Neuronal stem cell (in vitro differentiated cells): ENCODE measurements around the gene NPIPA8.
"Not testable (repeated sequence)": the region's sequence is repeated elsewhere in the genome, so short reads cannot be mapped to it uniquely, and the experiment has no call there.

Experiments
- DNase-seq: peaks from one replicate; pipeline ENCODE4 v3.0.0-alpha.2; 2013; ENCODE audit warnings: low spot score
- H2AFZ ChIP-seq: one replicate; pipeline ENCODE4 v1.6.1; 2013; ENCODE audit warnings: mild to moderate bottlenecking, low read length, inconsistent platforms
- H2AK5ac ChIP-seq: 2 replicates; pipeline ENCODE4 v1.6.1; 2013; ENCODE audit warnings: low read depth, mild to moderate bottlenecking, inconsistent platforms, low read length, moderate library complexity, mixed read lengths
- H2BK120ac ChIP-seq: 2 replicates; pipeline ENCODE4 v1.6.1; 2013; ENCODE audit warnings: low read depth, mild to moderate bottlenecking, inconsistent platforms, low read length, moderate library complexity, mixed read lengths
- H2BK12ac ChIP-seq: one replicate; pipeline ENCODE4 v1.6.1; 2013; ENCODE audit warnings: low read length, inconsistent platforms
- H2BK15ac ChIP-seq: 2 replicates; pipeline ENCODE4 v1.6.1; 2013; ENCODE audit warnings: mild to moderate bottlenecking, low read length, inconsistent platforms, mixed read lengths
- H2BK5ac ChIP-seq: one replicate; pipeline ENCODE4 v1.6.1; 2013; ENCODE audit warnings: inconsistent platforms, mild to moderate bottlenecking, low read length, moderate library complexity
- H3K14ac ChIP-seq: one replicate; pipeline ENCODE4 v1.6.1; 2013; ENCODE audit warnings: low read length, inconsistent platforms
- H3K18ac ChIP-seq: 2 replicates; pipeline ENCODE4 v1.6.1; 2013; ENCODE audit warnings: low read length, inconsistent platforms
- H3K23ac ChIP-seq: 2 replicates; pipeline ENCODE4 v1.6.1; 2013; ENCODE audit warnings: low read depth, mild to moderate bottlenecking, mixed read lengths, low read length, inconsistent platforms; ENCODE audit not compliant: poor library complexity
- H3K27ac ChIP-seq: replicated peaks from 3 replicates; pipeline ENCODE4 v1.5.1; 2013; ENCODE audit warnings: low read length, inconsistent platforms
- H3K27me3 ChIP-seq, 3 experiments: 2 replicates each; pipeline ENCODE4 v1.6.1; 2013; ENCODE audit warnings: low read length in 3 of 3, mild to moderate bottlenecking in 2 of 3, inconsistent platforms in 1 of 3, low read depth in 1 of 3, mixed read lengths in 1 of 3, moderate library complexity in 1 of 3; ENCODE audit not compliant: control insufficient read depth in 3 of 3, insufficient read depth in 3 of 3
- H3K36me3 ChIP-seq, 2 donors: replicated peaks in 1 of 2; 2 replicates each; pipeline ENCODE4 v1.6.1; 2013; ENCODE audit warnings: low read length in 2 of 2; ENCODE audit not compliant: control insufficient read depth in 2 of 2, insufficient read depth in 2 of 2
- H3K4ac ChIP-seq: 2 replicates; pipeline ENCODE4 v1.6.1; 2013; ENCODE audit warnings: inconsistent platforms, mild to moderate bottlenecking, low read length, moderate library complexity
- H3K4me1 ChIP-seq, 2 donors: 1 replicate in 1 of 2; 2 replicates in 1 of 2; pipeline ENCODE4 v1.6.1; 2013; ENCODE audit warnings: low read length in 2 of 2, low read depth in 1 of 2; ENCODE audit not compliant: control insufficient read depth in 2 of 2, insufficient read depth in 1 of 2
- H3K4me2 ChIP-seq: one replicate; pipeline ENCODE4 v1.6.1; 2013; ENCODE audit warnings: mild to moderate bottlenecking, low read length, inconsistent platforms; ENCODE audit not compliant: insufficient read depth, poor library complexity, severe bottlenecking
- H3K4me3 ChIP-seq, 2 donors: 2 replicates each; pipeline ENCODE4 v1.5.1; 2013; ENCODE audit warnings: low read length in 2 of 2, mild to moderate bottlenecking in 2 of 2, inconsistent platforms in 1 of 2, moderate library complexity in 1 of 2
- H3K79me1 ChIP-seq: one replicate; pipeline ENCODE4 v1.6.1; 2013; ENCODE audit warnings: low read depth, mild to moderate bottlenecking, inconsistent platforms, low read length, moderate library complexity
- H3K9ac ChIP-seq: one replicate; pipeline ENCODE4 v1.6.1; 2013; ENCODE audit warnings: mild to moderate bottlenecking, low read depth, low read length, inconsistent platforms; ENCODE audit not compliant: poor library complexity
- H3K9me3 ChIP-seq, 2 donors: replicated peaks in 1 of 2; 2 replicates each; pipeline versions ENCODE3 to v1.6.1; 2013; ENCODE audit warnings: low read length in 2 of 2, mild to moderate bottlenecking in 2 of 2, inconsistent platforms in 1 of 2, low read depth in 1 of 2, mixed read lengths in 1 of 2, moderate library complexity in 1 of 2; ENCODE audit not compliant: control insufficient read depth in 2 of 2, insufficient read depth in 1 of 2
- H4K8ac ChIP-seq: one replicate; pipeline ENCODE4 v1.6.1; 2013; ENCODE audit warnings: low read depth, mild to moderate bottlenecking, inconsistent platforms, low read length, moderate library complexity
- H4K91ac ChIP-seq: one replicate; pipeline ENCODE4 v1.6.1; 2013; ENCODE audit warnings: low read length, low read depth, mild to moderate bottlenecking, inconsistent platforms; ENCODE audit not compliant: poor library complexity
- WGBS, 2 donors: extraction: QIAGEN DNeasy Blood & Tissue Kit; methylation state at CpG; one replicate each; pipeline ENCODE4 v1.1.7; 2013; ENCODE audit warnings: missing lambda C conversion rate in 2 of 2, mixed read lengths in 1 of 2; ENCODE audit not compliant: insufficient read length in 2 of 2, insufficient replicate concordance in 1 of 2; ENCODE audit errors: extremely low coverage in 2 of 2; 5-methylcytosine and 5-hydroxymethylcytosine counted together

NPIPA8 gene

DNA sequence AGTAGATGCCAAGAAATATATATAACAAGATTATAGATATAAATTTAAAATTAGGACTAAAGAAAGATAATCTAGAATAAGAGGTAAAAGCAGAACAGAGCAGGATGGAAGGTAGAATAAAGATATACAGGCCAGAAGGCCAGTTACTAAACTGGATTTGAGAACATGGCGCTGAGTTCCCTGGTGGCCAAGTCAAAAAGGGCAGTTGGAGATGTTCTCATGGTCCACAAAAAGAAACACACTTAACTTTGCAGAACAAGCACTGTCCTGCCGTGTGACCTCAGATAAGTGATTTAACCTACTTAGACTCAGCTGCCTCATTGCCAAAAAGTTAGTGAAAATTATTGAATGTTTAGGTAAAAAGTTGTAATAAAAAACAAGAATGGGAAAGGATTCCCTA lies 27.4 kb downstream of the NPIPA8 start:
- H4K91ac ChIP-seq, H2BK120ac ChIP-seq, H3K27me3 ChIP-seq, H3K36me3 ChIP-seq, H3K79me1 ChIP-seq, H3K4me1 ChIP-seq, H2BK12ac ChIP-seq, H2BK15ac ChIP-seq, H2AFZ ChIP-seq, DNase-seq, H2AK5ac ChIP-seq, H3K27ac ChIP-seq, H3K9me3 ChIP-seq, H3K14ac ChIP-seq, H3K4me3 ChIP-seq, H3K4ac ChIP-seq, H3K9ac ChIP-seq, H3K18ac ChIP-seq, H2BK5ac ChIP-seq, H3K4me2 ChIP-seq, H4K8ac ChIP-seq, H3K23ac ChIP-seq: not testable (repeated sequence)
- WGBS, 2 donors, result no CpG with 5 or more reads among the region's 2 CpGs

DNA sequence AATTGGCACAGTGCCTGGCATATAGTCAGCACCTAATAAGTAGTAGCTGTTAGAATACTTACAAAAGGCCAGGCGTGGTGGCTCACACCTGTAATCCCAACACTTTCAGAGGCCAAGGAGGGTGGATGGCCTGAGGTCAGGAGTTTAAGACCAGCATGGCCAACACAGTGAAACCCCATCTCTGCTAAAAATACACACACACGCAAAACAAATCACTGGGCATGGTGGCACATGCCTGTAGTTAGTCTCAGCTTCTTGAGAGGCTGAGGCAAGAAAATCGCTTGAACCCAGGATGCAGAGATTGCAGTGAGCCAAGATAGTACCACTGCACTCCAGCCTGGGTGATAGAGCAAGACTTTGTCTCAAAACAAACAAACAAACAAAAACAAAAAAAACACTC lies 29.3 kb downstream of the NPIPA8 start:
- H4K91ac ChIP-seq, H2AK5ac ChIP-seq, H2BK120ac ChIP-seq, H3K4ac ChIP-seq, H3K9me3 ChIP-seq, H3K23ac ChIP-seq, H3K18ac ChIP-seq, H4K8ac ChIP-seq, H3K14ac ChIP-seq, H3K9ac ChIP-seq, H3K4me3 ChIP-seq, H3K4me2 ChIP-seq, H3K36me3 ChIP-seq, H2BK5ac ChIP-seq, H3K79me1 ChIP-seq, H2AFZ ChIP-seq, H3K4me1 ChIP-seq, H2BK15ac ChIP-seq, H3K27ac ChIP-seq, DNase-seq, H2BK12ac ChIP-seq, H3K27me3 ChIP-seq: not testable (repeated sequence)
- no CpG with 5 or more reads among the region's 3 CpGs for WGBS, 2 donors

DNA sequence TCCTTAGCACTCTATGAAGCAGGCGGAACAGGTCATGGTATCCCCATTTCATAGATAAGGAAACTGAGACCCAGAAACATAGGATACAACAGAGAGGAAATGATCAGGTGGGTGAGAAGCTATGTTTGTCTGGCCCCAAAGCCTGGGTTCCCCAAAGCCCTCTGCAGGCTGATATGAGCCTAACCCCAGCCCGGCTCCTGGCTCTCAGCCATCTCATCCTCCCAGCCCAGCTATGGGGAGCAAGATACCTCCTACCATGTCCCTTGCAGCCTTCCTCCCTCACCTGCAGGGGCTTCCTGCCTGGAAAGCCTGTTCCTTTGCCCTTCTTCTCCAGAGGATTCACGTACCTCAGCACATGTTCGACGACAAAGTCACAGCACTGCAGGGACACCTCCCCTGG lies 30.5 kb downstream of the NPIPA8 start:
- not testable (repeated sequence) for H3K4ac ChIP-seq, H2AFZ ChIP-seq, H3K4me1 ChIP-seq, H3K27me3 ChIP-seq, H4K8ac ChIP-seq, DNase-seq, H3K9me3 ChIP-seq, H3K18ac ChIP-seq, H3K9ac ChIP-seq, H3K4me2 ChIP-seq, H2BK5ac ChIP-seq, H3K27ac ChIP-seq, H3K36me3 ChIP-seq, H2BK12ac ChIP-seq, H2AK5ac ChIP-seq, H3K4me3 ChIP-seq, H3K23ac ChIP-seq, H2BK120ac ChIP-seq, H4K91ac ChIP-seq, H3K14ac ChIP-seq, H2BK15ac ChIP-seq, H3K79me1 ChIP-seq
- no CpG with 5 or more reads among the region's 5 CpGs for WGBS, 2 donors

DNA sequence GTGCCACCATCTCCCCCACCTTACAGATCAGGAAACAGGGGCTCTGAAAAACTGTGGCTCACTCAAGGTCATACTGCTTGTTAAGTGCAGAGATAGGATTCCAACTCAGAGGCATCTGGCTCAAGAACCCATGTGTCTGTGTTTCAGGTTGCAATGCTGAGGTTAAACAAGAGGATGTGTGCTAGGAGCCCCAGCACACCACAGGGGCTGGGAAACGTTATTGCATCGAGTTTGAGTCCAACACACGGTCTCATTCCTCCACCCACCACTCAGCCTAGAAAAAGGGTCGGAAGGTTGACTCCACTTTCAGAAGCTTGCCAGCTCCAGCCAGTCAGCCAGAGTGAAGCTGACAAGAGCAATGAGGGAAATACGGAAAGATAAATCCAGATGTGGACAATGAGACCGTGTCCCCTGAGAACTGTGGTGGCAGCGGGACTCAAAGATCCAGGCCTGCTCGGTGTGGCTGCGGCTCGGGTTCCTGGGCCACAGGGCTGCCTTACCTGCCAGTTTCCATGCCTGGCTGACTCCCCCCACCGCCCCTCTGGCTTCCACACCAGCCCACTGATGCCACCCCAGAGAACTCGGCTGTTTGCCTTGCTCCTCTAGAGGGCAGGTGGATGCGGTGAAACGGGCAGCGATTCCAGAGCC lies 33.4 kb downstream of the NPIPA8 start:
- WGBS, 2 donors, result no CpG with 5 or more reads among the region's 15 CpGs
- H2BK5ac ChIP-seq, H2BK12ac ChIP-seq, H3K27ac ChIP-seq, H4K8ac ChIP-seq, H3K9ac ChIP-seq, H3K4me1 ChIP-seq, H3K4me2 ChIP-seq, H3K18ac ChIP-seq, H3K79me1 ChIP-seq, H2BK15ac ChIP-seq, H4K91ac ChIP-seq, H2BK120ac ChIP-seq, H3K23ac ChIP-seq, H2AK5ac ChIP-seq, H2AFZ ChIP-seq, DNase-seq, H3K4me3 ChIP-seq, H3K14ac ChIP-seq, H3K36me3 ChIP-seq, H3K27me3 ChIP-seq, H3K9me3 ChIP-seq, H3K4ac ChIP-seq: not testable (repeated sequence)
